H9 (cell line): ENCODE measurements around the gene HAO1. TPM values are rescaled to one million over a fixed set of nuclear protein-coding genes. Genes with fewer than 3 reads are reported as not detected.

ENCODE experiments used
- DNase-seq: peaks from one replicate; pipeline ENCODE4 v3.0.0-alpha.2; 2017
- H2AFZ ChIP-seq: one replicate; pipeline ENCODE4 v1.6.1; 2013; ENCODE audit warnings: mild to moderate bottlenecking, low read length, control low read depth, moderate library complexity
- H2AK5ac ChIP-seq: 2 replicates; pipeline ENCODE4 v1.6.1; 2013; ENCODE audit warnings: low read length, control low read depth, mixed read lengths; ENCODE audit not compliant: insufficient read length
- H2BK120ac ChIP-seq: one replicate; pipeline ENCODE4 v1.6.1; 2013; ENCODE audit warnings: low read depth, mild to moderate bottlenecking, low read length, control low read depth, inconsistent platforms; ENCODE audit not compliant: poor library complexity, severe bottlenecking
- H2BK12ac ChIP-seq: 2 replicates; pipeline ENCODE4 v1.6.1; 2013; ENCODE audit warnings: low read length, control low read depth, mixed read lengths, low read depth; ENCODE audit not compliant: insufficient read length
- H2BK15ac ChIP-seq: 2 replicates; pipeline ENCODE4 v1.6.1; 2013; ENCODE audit warnings: low read depth, low read length, control low read depth
- H2BK20ac ChIP-seq: one replicate; pipeline ENCODE4 v1.6.1; 2013; ENCODE audit warnings: low read depth, mild to moderate bottlenecking, low read length, control low read depth, inconsistent platforms; ENCODE audit not compliant: poor library complexity, severe bottlenecking
- H2BK5ac ChIP-seq: 2 replicates; pipeline ENCODE4 v1.6.1; 2013; ENCODE audit warnings: low read length, control low read depth, mixed read lengths; ENCODE audit not compliant: insufficient read length
- H3K14ac ChIP-seq: 2 replicates; pipeline ENCODE4 v1.6.1; 2013; ENCODE audit warnings: low read length, control low read depth; ENCODE audit not compliant: insufficient read depth
- H3K18ac ChIP-seq: 2 replicates; pipeline ENCODE4 v1.6.1; 2013; ENCODE audit warnings: low read depth, mild to moderate bottlenecking, mixed read lengths, low read length, control low read depth; ENCODE audit not compliant: insufficient read length
- H3K23ac ChIP-seq: 2 replicates; pipeline ENCODE4 v1.6.1; 2013; ENCODE audit warnings: low read length, control low read depth, mixed read lengths, low read depth; ENCODE audit not compliant: insufficient read length
- H3K23me2 ChIP-seq: 2 replicates; pipeline ENCODE4 v1.6.1; 2013; ENCODE audit warnings: low read depth, mild to moderate bottlenecking, mixed read lengths, low read length, control low read depth; ENCODE audit not compliant: insufficient read length, poor library complexity, severe bottlenecking
- H3K27ac ChIP-seq: 2 replicates; pipeline ENCODE4 v1.5.1; 2013; ENCODE audit warnings: low read length, control low read depth, mixed read lengths, low read depth; ENCODE audit not compliant: insufficient read length
- H3K27me3 ChIP-seq: 2 replicates; pipeline ENCODE4 v1.6.1; 2013; ENCODE audit warnings: low read length, control low read depth, inconsistent platforms; ENCODE audit not compliant: insufficient read depth
- H3K4ac ChIP-seq: 2 replicates; pipeline ENCODE4 v1.6.1; 2013; ENCODE audit warnings: low read depth, mild to moderate bottlenecking, control low read depth, inconsistent platforms, low read length, moderate library complexity
- H3K4me1 ChIP-seq: 2 replicates; pipeline ENCODE4 v1.6.1; 2013; ENCODE audit warnings: low read length, control low read depth, inconsistent platforms; ENCODE audit not compliant: insufficient read depth
- H3K4me2 ChIP-seq: 2 replicates; pipeline ENCODE4 v1.6.1; 2013; ENCODE audit warnings: low read length, control low read depth, mixed read lengths; ENCODE audit not compliant: insufficient read length, insufficient read depth
- H3K56ac ChIP-seq: 2 replicates; pipeline ENCODE4 v1.6.1; 2013; ENCODE audit warnings: low read depth, mild to moderate bottlenecking, mixed read lengths, low read length, control low read depth; ENCODE audit not compliant: insufficient read length
- H3K79me1 ChIP-seq: 2 replicates; pipeline ENCODE4 v1.6.1; 2013; ENCODE audit warnings: low read depth, mild to moderate bottlenecking, moderate library complexity, low read length, control low read depth, inconsistent platforms; ENCODE audit not compliant: insufficient read depth, poor library complexity, severe bottlenecking
- H3K79me2 ChIP-seq: 2 replicates; pipeline ENCODE4 v1.6.1; 2013; ENCODE audit warnings: low read length, control low read depth, inconsistent platforms; ENCODE audit not compliant: insufficient read depth
- H3K9ac ChIP-seq: 2 replicates; pipeline ENCODE4 v1.6.1; 2013; ENCODE audit warnings: low read length, control low read depth, mixed read lengths; ENCODE audit not compliant: insufficient read length; ENCODE audit errors: extremely low read depth
- H3K9me3 ChIP-seq: one replicate; pipeline ENCODE4 v1.6.1; 2013; ENCODE audit warnings: low read depth, low read length, inconsistent platforms; ENCODE audit not compliant: control insufficient read depth
- H3T11ph ChIP-seq: one replicate; pipeline ENCODE4 v1.6.1; 2013; ENCODE audit warnings: mild to moderate bottlenecking, low read length, control low read depth, inconsistent platforms
- H4K20me1 ChIP-seq: one replicate; pipeline ENCODE4 v1.6.1; 2013; ENCODE audit not compliant: control insufficient read depth, insufficient read length, insufficient read depth
- H4K5ac ChIP-seq: 2 replicates; pipeline ENCODE4 v1.6.1; 2013; ENCODE audit warnings: low read depth, mild to moderate bottlenecking, mixed read lengths, low read length, control low read depth; ENCODE audit not compliant: insufficient read length
- H4K8ac ChIP-seq: replicated peaks from 2 replicates; pipeline ENCODE4 v1.6.1; 2013; ENCODE audit warnings: low read length, control low read depth, mixed read lengths, low read depth; ENCODE audit not compliant: insufficient read length
- H4K91ac ChIP-seq: 2 replicates; pipeline ENCODE4 v1.6.1; 2013; ENCODE audit warnings: low read depth, mild to moderate bottlenecking, moderate library complexity, mixed read lengths, low read length, control low read depth; ENCODE audit not compliant: insufficient read length
- H3K27ac Mint-ChIP-seq, 3 experiments: 2 replicates in 2 of 3; 3 replicates in 1 of 3; pipeline ENCODE4 v1.8.0; 2020 to 2021; ENCODE audit warnings: mixed read lengths in 3 of 3, mild to moderate bottlenecking in 1 of 3, moderate library complexity in 1 of 3
- H3K27me3 Mint-ChIP-seq: 2 replicates; pipeline ENCODE4 v1.8.0; 2021; ENCODE audit warnings: low read depth, mild to moderate bottlenecking, moderate library complexity, mixed read lengths
- H3K36me3 Mint-ChIP-seq, 3 experiments: 2 replicates in 2 of 3; 3 replicates in 1 of 3; pipeline ENCODE4 v1.8.0; 2020 to 2021; ENCODE audit warnings: low read depth in 3 of 3, mixed read lengths in 3 of 3; ENCODE audit not compliant: insufficient read depth in 1 of 3
- H3K4me1 Mint-ChIP-seq, 2 experiments: 2 replicates each; pipeline ENCODE4 v1.8.0; 2020; ENCODE audit warnings: mixed read lengths in 2 of 2
- H3K4me3 Mint-ChIP-seq, 2 experiments: 2 replicates in 1 of 2; 3 replicates in 1 of 2; pipeline ENCODE4 v1.8.0; 2020 to 2021; ENCODE audit warnings: mild to moderate bottlenecking in 2 of 2, mixed read lengths in 2 of 2, moderate library complexity in 1 of 2
- H3K9me3 Mint-ChIP-seq, 2 experiments: 2 replicates in 1 of 2; 3 replicates in 1 of 2; pipeline ENCODE4 v1.8.0; 2020; ENCODE audit warnings: mild to moderate bottlenecking in 2 of 2, mixed read lengths in 2 of 2, moderate library complexity in 1 of 2
- CTCF ChIP-seq: fragments of 200-600 bp; sonication (generic); conservative IDR thresholded peaks from 3 replicates; pipeline ENCODE4 v1.8.0; 2021; ENCODE audit warnings: antibody characterized with exemption, mild to moderate bottlenecking
- WGBS: extraction: QIAGEN DNeasy Blood & Tissue Kit; methylation state at CpG from one replicate; pipeline ENCODE4 v1.1.7; 2013; ENCODE audit warnings: missing lambda C conversion rate, low lambda C conversion rate, mixed read lengths; ENCODE audit not compliant: insufficient read length; ENCODE audit errors: extremely low coverage; 5-methylcytosine and 5-hydroxymethylcytosine counted together
- total RNA-seq: library from RNA; stranded (reverse); gene quantifications from 2 replicates; pipeline ENCODE4 v1.2.1, GENCODE V29; 2021

Gene HAO1
- total RNA-seq, 1 experiment from 2014 or later, result not detected

- Histone ChIP-seq H3K9ac (no peak overlapping the region), H3K14ac (no peak overlapping the region), H2AFZ (no peak overlapping the region), H2BK12ac (no peak overlapping the region), H3K79me2 (no peaks in the 10 kb centered on the region), H3K18ac (no peak overlapping the region), H2BK20ac (no peak overlapping the region), H4K8ac (no peak overlapping the region), H3K9me3 (no peaks in the 10 kb centered on the region), H3K27me3 (no peaks in the 10 kb centered on the region), H2AK5ac (no peak overlapping the region), H3K56ac (no peak overlapping the region), H3K23me2 (no peaks in the 10 kb centered on the region), H2BK5ac (no peak overlapping the region), H3K79me1 (no peaks in the 10 kb centered on the region), H3K4me2 (no peak overlapping the region), H3K27ac (no peak overlapping the region), H4K91ac (no peak overlapping the region), H2BK120ac (no peak overlapping the region), H2BK15ac (no peak overlapping the region), H3K4me1 (no peaks in the 10 kb centered on the region), H3T11ph (no peak overlapping the region), H3K23ac (no peak overlapping the region), H3K4ac (no peak overlapping the region), H4K5ac (no peak overlapping the region), H4K20me1 (no peaks in the 10 kb centered on the region)
- Mint-ChIP-seq H3K9me3 (no peaks in the 10 kb centered on the region), H3K4me3 (no peak overlapping the region), H3K36me3 (no peaks in the 10 kb centered on the region), H3K27me3 (no peaks in the 10 kb centered on the region), H3K4me1 (no peaks in the 10 kb centered on the region), H3K27ac (no peak overlapping the region)
- no peak for TF ChIP-seq CTCF
- DNase-seq, result no peak
- no CpG with 5 or more reads among the region's 2 CpGs for WGBS
These were observed 98.3 kb downstream of the HAO1 start for GRCh38 chr20:7841971-7842310.
